HG03280 (cell line): Measurements from ENCODE around the gene DCDC1.

Experiments
- ATAC-seq: cut with Tn5 transposase; IDR thresholded peaks from one replicate; pipeline ENCODE4 v1.9.1; 2021; ENCODE audit warnings: mild to moderate bottlenecking, moderate library complexity; ENCODE audit not compliant: unreplicated experiment

The DCDC1 gene

DNA sequence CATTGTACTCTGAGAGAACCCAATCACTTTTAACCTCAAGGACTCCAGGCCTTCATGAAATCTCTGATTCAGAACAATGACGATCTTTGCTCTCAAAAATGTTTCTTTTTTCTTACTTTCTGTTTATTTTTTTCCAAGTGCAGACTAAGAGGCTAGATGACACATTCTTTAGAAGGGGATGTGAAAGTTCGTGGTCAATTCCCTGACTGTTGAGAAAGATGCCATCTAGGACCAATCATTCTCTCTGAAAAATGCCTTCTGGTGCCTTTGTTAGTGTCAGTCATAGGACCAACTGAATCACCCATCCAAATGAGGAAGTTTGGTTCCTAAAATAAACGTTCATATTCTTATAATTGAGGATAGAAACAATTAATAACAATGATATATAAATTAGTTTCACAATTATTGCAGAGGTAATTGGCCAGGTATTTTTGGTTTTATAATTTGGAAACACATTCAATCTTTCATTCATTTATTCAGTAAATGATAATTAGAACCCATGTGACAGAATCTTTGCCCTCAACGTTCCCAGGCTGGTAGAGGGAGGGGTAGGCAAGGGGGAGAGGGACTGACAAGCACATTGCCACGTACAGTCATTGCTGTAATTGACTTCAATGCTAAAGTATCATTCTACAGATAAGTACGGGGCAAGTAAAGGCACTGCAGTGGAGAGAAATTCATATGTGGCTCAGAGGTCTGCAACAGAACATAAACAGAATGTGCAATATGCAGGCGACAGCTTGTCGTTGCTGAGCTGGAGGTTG is 450.0 kb downstream of the DCDC1 start:
- no peak for ATAC-seq

DNA sequence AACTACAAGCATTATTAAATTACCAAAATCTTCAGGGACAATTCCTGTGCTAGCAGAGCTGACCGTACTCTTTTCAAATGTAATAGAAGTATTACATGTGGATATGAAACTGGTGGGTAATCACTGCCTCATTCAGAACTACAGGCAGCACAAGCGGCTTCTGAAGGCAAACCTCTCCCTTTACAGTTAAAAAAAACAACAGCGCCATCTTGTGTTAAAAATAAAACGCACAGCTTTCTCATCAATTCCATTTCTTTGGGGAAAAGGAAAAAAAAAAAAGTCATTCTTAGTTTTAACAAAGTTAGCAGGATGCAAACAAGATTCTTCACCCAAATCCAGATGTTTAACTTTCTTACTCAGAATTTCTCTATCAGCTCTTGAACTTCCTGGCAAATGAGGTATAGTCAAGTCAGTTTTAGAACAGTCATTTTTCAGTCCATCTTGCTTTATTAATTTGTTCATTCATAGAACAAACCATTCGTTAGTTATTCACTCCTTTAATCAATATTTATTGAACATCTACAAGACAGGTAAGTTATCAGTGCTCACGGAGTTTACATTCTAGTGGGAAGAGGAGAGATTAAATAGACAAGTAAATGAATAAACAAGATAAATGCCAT is 451.6 kb downstream of the DCDC1 start:
- ATAC-seq, result peak; percentile 65

DNA sequence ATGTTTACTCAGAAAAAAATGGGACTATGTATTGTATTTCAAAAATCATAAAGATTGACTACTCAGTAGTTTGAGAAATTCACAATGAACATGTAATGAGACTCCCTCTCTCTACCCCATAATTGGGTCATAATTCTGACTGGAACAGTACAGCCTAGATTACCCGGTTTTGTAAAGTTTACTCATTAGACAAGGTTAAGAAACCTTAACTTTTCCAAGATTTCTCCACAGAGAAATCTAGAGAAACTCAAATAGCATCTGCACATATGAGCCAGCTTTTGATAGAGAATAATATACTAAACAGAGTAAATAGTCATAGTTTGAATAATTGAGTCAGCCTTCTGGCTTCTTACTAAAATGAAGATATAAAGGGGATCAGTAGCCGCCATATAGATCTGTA is 452.3 kb downstream of the DCDC1 start:
- no peak for ATAC-seq

DNA sequence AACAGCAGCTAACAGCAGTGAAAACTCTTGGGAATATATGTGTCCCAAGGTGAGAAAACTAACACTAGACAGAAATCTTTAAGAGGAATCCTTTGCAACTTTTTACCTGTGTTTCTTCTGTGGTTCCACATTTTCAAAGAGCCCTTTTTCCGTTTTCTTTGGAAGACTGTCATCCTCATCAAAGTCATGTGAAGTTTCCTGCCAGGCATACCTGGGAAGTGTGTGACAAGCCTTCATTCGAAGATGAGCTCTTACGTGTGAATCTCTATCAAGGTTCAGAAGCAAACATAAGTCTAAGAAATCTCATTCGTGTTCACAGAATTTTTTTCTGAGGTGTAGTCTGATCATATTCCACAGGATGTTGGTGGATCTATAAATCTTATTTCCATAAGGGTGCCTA is 452.8 kb downstream of the DCDC1 start:
- no peak for ATAC-seq

DNA sequence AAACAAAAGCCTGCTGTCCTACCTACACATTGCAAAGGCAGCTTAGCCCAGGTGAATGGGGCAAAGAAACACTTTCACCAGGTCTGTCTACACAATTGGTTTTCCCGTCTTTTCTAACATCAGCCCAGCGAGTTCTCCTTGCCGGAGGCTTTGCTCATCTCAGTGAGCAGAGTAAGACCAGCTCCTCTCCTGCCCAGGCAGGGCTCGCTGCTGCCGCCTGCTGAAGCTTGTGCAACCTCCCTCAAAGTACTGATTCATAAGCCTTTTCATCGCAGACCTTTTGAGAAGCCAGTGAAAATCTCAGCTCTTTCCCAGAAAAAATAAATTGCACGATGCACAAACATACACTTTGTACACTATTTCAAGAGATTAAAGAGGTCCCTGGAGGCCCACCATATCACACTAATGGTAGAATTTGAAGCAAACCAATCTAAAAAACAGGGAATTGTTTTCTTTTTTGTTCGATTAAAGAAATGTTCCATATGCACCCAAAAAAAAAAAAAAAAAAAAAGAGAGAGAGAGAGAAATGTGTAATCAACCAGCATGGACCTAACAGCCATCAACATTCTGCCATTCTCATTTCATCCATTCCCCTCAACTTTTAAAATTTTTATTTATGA is 455.3 kb downstream of the DCDC1 start:
- peak; percentile 64 for ATAC-seq

DNA sequence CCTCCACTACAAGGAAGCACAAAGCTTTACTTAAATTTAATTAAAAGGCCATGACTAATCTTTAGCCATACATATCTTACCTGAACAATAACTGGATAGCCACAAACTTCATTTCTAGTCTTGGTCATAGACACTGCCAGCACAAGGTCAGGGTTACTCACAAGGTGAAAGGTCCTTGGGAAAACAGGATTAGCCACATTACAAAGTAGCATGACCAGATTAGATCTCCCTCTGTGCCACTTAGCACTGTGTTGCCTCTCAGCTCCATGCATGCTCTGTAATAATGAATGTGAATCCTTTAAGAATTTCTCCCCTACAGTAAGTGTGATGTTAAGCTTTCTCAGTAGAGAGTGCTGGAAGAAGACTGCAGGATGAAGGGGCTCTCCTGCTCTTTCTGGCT is 458.3 kb downstream of the DCDC1 start:
- ATAC-seq, result no peak

DNA sequence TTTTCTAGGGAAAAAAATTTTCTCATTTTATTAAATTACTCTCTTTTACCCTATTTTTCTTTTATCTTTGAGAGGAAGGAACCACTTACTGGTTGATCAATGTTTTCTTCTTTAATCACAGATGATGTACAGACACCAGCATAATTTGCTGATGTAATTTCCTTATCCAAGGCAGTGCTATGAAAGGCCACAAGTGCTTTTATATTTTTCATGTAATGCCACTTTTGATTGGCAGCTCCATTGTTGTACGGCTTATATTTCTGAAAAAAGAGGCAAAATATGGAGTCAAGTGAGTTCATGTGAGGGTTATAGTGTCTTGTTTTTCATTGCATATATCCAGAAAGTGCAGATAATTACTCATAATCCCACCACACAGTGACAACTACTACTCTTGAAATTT is 460.7 kb downstream of the DCDC1 start:
- no peak for ATAC-seq

DNA sequence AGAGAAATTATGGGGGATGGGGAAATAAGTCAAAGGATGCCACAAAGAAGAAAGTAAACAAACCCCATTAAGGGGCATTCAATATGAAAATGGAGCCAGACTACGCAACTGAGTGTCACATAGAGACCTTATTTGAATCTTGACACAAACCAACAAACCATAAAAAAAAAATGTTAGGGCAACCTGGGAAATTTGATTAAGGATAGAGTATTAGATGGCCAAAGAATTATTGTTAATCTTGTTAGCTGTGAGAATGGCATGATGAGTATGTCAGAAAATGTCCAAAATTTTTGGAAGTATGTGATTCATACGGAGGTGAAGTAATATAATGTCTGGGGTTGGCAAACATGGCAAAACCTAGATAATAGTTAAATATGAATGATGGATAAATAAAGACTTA is 461.3 kb downstream of the DCDC1 start:
- ATAC-seq, result no peak

DNA sequence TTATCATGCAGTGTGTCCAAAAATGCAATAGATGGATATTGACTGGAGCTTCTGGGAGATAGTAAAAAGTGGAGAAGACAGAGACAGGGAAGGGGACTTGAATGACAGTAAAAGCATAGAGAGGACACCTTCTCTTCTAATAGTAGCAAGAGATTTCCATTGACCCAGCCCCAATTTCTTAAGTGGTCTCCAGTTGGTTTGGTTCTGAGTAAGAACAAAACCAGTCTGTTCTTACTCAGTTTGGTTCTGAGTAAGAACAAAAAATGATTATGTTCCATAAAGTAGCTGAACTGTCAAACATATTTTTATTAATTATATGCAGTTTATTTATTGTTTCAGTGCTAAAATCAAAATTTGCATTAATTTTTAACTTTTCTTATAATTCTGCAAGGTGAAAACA is 466.6 kb downstream of the DCDC1 start:
- ATAC-seq, result no peak

DNA sequence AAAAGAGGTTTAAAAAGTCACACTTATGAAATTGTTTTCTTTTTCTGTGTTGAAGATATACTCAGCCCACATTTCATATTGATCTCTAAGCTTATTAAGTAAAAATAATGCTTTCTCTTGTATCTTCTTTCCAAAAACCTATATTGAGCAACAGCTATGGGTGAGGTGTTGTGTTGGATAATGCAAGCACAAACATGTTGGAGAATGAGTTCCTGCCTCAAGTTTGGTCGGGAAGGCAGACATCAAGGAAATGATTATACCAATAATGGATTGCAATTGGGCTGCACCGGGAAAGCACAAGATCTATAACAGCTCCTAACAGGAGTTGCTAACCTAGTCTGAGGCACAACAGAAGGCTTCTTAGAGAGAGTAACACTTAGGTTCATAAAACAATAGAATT is 474.5 kb downstream of the DCDC1 start:
- ATAC-seq, result no peak

DNA sequence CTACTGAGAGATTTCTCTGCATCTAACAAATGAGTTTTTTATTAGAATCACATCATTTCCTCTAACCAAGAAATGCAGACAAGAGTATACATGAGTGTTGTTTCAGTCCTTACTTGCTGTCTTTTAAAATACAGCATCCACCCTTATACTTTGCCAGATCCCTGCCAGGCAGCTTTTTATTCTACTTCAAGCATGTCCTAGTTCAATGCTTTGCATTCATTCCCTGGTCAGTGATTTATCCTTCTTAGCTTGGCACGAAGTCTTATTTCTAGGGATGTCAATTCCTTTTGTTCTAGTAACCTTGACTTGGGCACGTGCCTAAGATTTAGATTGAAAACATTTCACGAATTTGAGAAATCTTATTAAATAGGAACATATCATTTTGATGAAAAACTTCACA is 476.2 kb downstream of the DCDC1 start:
- no peak for ATAC-seq

DNA sequence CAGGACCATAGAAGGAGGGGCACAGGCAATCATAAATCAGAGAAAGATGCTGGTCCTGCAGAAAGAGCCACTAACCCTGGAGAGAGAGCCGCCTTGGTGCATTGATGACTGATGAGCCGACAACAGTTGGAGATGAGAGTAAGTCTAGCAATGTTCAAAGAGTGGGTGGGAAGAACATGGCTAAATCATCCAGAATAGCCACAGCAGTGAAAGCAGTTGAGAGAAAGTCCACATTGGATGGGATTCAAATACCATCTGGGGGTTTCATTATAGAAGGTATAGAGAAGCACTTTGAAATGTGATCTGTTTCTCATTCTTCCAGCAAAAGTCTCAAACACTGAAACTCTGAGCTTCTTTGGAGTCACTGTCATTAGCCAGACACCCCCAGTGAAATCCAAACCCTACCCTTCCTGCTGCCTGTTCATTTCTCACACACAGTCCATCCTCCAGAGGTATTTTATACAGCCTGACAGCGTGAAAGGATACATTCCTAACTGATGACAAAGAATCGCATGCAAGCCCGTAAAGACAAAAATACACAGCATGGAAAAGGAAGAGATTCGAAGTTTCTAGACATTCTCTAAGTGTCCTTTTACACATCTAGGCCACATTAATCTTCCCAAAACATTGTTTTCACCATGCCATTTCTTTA is 480.3 kb downstream of the DCDC1 start:
- no peak for ATAC-seq

DNA sequence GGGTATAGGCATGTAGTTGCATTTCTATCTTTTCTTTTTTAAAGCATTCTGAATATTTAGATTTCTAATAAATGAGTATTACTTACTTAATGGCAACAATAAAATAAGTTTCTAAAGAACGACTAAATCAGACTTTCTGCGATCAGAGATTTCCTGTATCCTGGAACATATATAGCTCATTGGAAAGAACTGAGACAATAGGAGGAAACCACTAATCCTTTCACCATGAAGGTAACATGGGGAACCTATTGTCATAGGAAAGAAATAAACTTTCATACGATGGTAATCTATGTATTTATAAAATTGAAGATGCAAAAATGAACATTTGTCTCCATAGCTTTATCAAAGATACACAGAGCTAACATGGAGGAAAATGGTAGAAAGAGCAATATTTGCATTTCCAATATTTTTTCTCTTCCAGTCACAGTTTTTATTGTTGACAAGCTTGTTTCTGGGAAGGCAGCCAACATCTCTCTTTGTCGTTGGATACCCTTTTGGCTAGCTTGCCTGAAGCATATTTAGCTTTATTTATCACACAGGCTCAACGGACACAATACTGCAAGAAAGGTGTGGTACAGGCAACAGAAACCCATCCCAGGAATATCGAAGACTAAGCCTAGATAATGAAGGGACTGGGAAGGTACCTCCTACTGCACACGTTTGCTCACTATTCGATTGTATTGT is 490.1 kb downstream of the DCDC1 start:
- ATAC-seq, result no peak

DNA sequence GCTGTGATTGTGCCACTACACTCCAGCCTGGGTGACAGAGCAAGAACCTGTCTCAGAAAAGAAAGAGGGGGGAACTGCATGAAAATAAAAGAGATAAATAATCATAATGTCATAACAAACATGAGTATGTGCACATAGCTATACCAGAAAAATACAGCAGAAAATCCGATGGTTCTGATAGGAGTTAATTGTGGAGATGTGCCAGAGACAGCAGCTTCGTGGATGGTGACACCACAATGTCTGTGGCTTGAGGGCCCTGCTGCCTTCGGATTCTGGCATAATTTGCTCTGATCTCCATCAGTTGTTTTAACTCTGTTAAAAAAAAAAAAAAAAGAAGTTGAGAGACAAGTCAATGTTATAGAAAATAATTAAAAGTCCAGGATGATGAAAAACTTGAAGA is 491.1 kb downstream of the DCDC1 start:
- ATAC-seq, result no peak

DNA sequence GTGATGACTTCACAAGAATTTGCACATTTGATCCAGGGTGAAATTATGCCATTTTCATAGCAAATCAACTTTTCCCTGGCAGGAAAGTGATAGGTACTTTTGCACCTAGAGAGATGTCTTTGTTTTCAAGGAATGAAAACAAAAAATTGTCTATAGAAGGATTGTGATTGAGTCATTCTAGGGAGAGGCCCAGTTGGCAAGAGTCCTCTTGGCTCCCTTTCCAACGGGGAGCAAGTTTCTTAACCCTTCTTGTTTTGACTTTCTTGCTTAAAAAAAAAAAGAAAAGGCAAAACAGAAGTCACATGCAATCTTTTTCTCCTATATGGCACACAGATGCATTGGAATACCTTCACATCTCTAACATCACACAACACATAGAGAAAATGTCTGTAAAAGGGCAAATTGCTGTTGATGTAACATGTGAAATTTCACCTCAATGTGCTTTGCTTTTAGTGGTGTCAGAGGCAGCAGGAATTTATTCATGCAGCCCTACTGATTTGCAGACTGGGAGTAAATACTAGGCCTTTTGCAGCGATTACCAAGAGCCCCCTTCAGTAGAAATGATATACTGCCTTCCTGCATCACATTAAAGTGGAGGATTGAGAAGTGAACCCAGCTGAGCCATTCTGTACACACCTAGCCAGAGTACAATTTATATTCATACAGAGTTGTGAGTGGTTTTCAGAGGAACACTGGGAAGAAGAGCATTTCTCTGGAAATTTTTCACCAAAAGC is 492.7 kb downstream of the DCDC1 start:
- no peak for ATAC-seq

DNA sequence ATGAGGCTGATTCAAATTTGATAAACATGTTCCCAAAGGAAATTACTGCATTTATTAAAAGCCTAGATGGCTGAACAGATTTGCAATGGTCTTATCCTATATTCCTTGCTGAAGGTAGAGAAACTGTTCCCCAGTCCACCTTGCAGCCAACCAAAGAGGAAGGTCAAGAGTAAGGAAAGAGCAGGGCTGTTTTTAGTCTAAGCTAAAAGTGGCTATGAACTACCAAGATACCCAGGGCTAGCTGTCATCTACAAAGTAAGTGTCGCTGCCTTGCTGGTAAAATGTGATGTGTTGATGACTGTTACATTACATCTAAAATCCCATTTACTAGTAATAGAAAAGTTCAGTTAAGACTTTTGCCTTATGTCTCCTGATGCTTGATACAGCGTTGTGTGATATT is 493.3 kb downstream of the DCDC1 start:
- no peak for ATAC-seq

DNA sequence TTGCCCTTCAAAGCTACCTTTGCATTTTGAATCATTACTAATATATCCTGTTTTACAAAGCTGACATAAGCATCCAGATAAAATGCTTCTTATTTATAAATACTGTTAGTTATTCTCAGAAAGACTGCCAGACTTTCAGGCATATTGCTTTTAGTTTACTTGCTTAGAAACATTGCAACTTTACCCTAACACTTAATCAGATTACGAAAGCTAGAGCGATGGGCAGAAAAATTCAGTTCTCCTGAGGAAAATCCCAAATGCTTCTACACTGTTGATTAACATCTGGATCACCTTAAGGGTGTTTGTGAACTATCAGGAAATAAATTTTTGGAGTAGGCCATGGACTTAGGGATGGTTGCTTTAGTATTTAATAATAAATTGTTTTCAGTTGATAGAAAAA is 493.7 kb downstream of the DCDC1 start:
- no peak for ATAC-seq

DNA sequence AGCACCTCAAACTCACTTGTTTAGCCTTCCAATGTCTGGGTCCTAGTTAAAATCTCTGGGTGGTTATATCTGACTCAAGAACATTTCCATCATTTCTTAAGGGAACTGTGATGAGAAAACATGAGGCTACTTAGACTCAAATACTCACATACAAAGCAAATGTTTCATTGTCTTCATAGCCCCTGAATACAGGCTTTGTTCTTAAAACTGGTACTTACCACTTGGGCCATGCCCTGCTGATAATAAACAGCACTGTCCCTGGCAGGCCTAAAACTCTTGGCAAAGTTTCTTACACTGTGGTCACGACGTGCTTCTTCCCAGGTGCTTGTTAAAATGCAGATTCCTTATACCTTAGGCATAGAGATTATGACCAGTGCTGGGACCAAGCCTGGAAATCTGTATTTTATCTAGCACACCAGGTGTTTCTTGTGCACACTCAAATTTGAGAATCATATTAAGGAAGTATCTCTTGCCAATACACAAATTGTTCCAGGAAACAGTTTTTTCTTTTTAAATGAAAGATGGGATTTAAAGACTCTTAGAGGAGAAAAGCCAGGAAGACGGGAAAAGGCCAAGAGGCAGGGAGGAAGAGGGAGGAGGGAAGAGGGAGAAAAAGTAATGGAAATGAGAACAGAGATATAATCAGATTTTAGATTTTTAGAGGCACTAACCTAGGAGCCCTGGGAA is 495.5 kb downstream of the DCDC1 start:
- no peak for ATAC-seq

DNA sequence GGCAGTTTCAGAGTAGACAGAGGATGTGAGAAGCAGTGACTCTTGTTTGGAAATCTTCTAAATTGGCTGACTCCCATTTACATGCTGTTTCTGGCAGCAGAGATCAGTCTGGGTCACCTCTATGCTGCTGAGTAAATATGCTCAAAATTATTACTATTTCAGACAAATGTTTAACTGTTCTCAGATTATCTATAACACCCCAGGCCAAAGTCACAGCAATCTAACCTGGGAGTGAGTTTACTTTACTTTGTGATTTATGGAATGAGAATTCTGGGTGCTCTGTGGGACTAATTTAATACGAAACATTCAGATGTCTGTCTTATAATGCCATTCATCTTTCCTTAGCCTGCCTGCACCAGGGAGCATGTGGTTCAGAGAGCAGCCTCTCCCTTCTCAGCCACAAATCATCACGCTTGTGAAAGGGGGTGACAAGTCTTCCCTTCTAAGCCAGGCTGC is 500.9 kb downstream of the DCDC1 start:
- ATAC-seq, result no peak

DNA sequence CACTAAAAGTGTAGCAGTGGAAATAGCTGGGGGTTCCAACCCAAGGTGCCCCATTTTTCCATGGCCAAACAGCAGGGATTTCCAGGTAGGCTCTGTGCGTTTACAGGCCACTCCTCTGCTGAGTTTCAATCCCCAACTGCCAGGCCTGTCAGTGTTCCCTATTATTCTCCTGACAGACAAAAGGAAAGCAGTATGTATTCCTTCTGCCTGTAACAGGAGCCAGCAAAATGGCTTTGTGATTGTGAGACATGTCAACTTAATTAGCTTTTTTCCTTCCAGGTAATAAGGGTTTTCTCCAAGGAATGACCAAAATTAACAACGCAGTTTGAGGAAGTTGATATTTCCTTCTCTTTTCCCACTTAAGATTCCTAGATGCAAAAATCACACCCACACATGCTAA is 506.3 kb downstream of the DCDC1 start:
- no peak for ATAC-seq
